GM21381 (cell line): ENCODE results near the gene KRTAP9-9.
"Not testable (repeated sequence)": the region's sequence is repeated elsewhere in the genome, so short reads cannot be mapped to it uniquely, and the experiment has no call there.

ENCODE experiments used
- ATAC-seq: cut with Tn5 transposase; IDR thresholded peaks from one replicate; pipeline ENCODE4 v1.9.1; 2021; ENCODE audit warnings: mild to moderate bottlenecking, moderate library complexity; ENCODE audit not compliant: unreplicated experiment

The KRTAP9-9 gene

GRCh38 chr17:41255381-41256290, at the start of gene KRTAP9-9:
TSS of gene KRTAP9-9 (plus strand) at chr17:41255384.
- ATAC-seq: not testable (repeated sequence)

GRCh38 chr17:41211845-41212466, 43.2 kb upstream of the KRTAP9-9 start:
- no peak for ATAC-seq

GRCh38 chr17:41212524-41213169, 42.5 kb upstream of the KRTAP9-9 start:
- ATAC-seq: no peak

- ATAC-seq: no peak
Observed at GRCh38 chr17:41215681-41216080, 39.5 kb upstream of the KRTAP9-9 start.

DNA sequence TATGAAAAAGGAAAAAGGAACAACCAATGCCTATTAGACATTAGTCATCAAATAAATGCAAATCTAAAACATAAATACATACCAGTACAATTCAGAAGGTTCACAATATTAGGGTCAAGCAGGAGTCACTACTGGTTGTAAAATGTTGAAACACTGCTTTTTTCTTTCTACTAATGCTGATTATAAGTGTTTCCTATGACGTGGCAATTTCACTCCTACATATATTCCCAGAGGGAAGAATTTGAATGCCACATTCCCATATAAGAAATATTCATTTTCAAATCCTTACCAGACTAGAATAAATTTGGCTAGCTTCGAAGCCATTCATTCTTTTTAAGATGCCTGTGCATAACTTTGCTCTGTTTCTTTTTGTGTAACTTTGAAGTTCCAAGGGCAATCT, 31.4 kb upstream of the KRTAP9-9 start:
- no peak for ATAC-seq

GRCh38 chr17:41226051-41226450, 29.1 kb upstream of the KRTAP9-9 start:
- ATAC-seq: no peak

GRCh38 chr17:41226598-41227095, 28.5 kb upstream of the KRTAP9-9 start, which contains the start of gene KRTAP9-2:
TSS of gene KRTAP9-2 (plus strand) at chr17:41226648. CDS start at chr17:41226655, 7 bp downstream.
- ATAC-seq: not testable (repeated sequence)

- ATAC-seq: no peak
Observed at GRCh38 chr17:41230094-41230493, 25.1 kb upstream of the KRTAP9-9 start.

DNA sequence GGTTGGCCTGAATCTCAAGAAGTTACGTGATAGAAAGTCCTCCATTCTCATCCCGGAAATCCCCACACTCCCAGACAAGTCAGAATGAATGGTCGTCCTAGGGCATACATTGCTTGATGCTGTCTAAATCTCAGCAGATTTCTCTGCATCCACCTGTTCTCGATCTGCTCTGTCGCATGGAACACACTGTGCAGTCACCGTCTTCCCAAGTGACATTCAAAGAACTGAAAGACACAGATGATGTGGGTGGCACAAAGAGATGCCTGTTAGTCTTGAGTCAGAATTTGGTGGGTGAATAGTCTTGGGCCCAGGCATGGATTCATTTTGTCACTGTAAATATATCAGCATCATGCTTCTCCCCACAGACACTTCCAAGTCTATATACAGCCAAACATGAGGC, 23.5 kb upstream of the KRTAP9-9 start:
- no peak for ATAC-seq

DNA sequence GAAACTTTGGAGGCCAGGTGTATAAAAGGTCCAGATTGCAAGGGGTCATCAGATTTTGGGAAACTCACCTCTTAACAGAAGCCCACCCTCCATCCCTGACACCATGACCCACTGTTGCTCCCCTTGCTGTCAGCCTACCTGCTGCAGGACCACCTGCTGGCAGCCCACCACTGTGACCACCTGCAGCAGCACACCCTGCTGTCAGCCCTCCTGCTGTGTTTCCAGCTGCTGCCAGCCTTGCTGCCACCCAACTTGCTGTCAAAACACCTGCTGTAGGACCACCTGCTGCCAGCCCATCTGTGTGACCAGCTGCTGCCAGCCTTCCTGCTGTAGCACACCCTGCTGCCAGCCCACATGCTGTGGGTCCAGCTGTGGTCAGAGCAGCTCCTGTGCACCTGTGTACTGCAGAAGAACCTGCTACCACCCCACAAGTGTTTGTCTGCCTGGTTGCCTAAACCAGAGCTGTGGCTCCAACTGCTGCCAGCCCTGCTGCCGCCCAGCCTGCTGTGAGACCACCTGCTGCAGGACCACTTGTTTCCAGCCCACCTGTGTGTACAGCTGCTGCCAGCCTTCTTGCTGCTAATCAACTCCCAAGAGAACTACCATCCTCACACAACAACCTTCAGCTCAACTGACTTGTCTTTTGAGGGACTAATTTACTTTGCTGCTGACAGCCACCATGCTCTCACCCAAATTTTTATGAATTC, 22.6 kb upstream of the KRTAP9-9 start, which contains the start of gene KRTAP9-3:
Gene KRTAP9-3, plus strand, starts transcription at position 51 of the 707 bp plus-strand sequence. Its CDS starts 53 bp downstream, at position 104.
- not testable (repeated sequence) for ATAC-seq

DNA sequence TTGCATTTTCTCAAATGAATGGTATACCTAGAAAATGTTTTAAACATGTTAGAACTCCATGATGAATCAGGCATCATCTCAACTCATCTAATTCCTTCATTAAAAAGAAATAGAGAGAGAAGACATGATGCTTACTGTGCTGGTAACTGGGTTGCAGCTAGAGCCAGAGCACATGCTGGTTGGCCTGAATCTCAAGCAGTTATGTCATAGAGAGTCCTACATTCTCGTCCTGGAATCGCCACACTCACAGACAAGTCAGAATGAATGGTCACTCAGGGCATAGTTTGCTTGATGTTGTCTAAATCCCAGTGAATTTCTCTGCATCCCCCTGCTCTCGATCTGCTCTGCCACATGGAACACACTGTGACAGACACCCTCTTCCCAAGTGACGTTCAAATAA, 18.1 kb upstream of the KRTAP9-9 start:
- not testable (repeated sequence) for ATAC-seq

DNA sequence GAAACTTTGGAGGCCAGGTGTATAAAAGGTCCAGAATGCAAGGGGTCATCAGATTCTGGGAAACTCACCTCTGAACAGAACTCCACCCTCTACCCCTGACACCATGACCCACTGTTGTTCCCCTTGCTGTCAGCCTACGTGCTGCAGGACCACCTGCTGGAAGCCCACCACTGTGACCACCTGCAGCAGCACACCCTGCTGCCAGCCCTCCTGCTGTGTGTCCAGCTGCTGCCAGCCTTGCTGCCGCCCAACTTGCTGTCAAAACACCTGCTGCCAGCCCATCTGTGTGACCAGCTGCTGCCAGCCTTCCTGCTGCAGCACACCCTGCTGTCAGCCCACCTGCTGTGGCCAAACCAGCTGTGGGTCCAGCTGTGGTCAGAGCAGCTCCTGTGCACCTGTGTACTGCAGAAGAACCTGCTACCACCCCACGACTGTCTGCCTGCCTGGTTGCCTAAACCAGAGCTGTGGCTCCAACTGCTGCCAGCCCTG, 17.2 kb upstream of the KRTAP9-9 start, which contains the start of gene KRTAP9-8:
Gene KRTAP9-8, plus strand, starts transcription at position 51 of the 489 bp plus-strand sequence. Its CDS starts 53 bp downstream, at position 104.
- not testable (repeated sequence) for ATAC-seq

GRCh38 chr17:41246995-41247787, 8.0 kb upstream of the KRTAP9-9 start:
- ATAC-seq: not testable (repeated sequence)

DNA sequence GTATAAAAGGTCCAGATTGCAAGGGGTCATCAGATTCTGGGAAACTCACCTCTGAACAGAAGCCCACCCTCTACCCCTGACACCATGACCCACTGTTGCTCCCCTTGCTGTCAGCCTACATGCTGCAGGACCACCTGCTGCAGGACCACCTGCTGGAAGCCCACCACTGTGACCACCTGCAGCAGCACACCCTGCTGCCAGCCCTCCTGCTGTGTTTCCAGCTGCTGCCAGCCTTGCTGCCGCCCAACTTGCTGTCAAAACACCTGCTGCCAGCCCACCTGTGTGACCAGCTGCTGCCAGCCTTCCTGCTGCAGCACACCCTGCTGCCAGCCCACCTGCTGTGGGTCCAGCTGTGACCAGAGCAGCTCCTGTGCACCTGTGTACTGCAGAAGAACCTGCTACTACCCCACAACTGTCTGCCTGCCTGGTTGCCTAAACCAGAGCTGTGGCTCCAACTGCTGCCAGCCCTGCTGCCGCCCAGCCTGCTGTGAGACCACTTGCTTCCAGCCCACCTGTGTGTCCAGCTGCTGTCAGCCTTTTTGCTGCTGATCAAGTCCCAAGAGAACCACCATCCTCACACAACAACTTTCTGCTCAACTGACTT, 5.4 kb upstream of the KRTAP9-9 start, which contains the start of gene KRTAP9-4:
Gene KRTAP9-4, plus strand, starts transcription at position 51 of the 604 bp plus-strand sequence. Its CDS starts 34 bp downstream, at position 85.
- ATAC-seq: not testable (repeated sequence)

GRCh38 chr17:41251261-41251660, 3.9 kb upstream of the KRTAP9-9 start:
- no peak for ATAC-seq

DNA sequence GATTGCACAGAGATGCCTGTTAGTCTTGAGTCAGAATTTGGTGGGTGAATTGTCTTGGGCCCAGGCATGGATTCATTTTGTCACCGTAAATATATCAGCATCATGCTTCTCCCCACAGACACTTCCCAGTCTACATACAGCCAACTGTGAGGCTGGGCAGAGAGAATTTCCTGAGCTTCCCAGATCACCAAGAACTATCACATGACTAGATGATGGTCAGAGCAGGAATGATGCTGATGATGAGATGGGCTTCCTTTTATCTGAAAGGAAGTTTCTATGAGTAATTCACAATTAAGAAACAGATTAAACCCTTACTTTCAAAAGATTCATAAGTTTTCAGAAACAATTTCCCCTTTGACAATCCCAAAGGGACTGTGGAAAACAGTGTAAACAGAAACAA, 323 bp upstream of the KRTAP9-9 start:
- no peak for ATAC-seq

DNA sequence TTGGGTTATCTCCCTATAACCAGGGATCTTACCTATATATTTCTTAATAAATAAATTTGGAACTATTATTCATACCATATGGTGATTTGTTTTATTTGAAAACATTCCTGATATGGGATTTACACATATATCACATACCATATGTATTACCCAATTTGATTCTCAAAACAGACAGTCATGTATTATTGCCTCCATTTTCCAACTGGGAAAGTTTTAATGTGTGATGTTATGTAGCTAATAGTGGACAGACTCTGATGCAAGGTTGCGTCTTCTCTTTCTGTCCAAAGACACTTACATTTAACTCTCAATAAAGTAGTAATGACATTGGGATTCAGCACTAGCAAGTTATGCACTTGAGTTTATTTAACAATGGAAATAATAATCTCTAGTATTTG, 1.1 kb downstream of the KRTAP9-9 start:
- no peak for ATAC-seq

DNA sequence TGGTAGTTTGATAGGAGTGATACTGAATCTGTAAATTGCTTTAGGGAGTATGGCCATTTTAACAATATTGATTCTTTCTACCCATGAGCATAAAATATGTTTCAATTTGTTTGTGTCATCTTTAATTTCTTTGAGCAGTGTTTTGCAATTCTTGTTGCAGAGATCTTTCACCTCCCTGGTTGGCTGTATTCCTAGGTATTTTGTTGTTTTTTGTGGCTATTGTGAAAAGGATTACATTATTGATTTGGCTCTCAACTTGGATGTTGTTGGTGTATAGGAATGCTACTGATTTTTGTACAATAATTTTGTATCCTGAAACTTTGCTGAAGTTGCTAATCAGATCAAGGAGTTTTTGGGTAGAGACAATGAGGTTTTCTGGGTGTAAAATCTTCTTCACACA, 3.2 kb downstream of the KRTAP9-9 start:
- ATAC-seq: no peak

DNA sequence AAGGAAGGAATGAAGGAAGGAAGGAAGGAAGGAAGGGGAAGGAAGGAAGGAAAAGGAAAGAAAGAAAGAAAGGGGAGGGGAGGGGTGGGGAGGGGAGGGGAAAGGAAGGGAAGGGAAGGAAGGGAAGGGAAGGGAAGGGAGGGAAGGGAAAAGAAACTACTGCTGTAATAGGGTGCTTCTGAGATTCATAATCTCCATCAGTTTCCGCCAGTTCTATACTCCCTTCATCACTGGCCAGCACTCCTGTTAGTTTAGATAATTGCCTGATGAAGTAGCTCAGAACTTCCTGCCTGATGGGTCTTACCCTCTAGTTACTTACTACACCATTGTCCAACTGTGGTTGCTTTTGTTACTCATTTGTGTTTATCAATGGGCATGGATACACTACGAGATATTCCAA, 8.0 kb downstream of the KRTAP9-9 start:
- ATAC-seq: no peak
